ENCODE measurements around the gene IRX4.
"Not testable (repeated sequence)": the region's sequence is repeated elsewhere in the genome, so short reads cannot be mapped to it uniquely, and the experiment has no call there.

Gene IRX4

DNA sequence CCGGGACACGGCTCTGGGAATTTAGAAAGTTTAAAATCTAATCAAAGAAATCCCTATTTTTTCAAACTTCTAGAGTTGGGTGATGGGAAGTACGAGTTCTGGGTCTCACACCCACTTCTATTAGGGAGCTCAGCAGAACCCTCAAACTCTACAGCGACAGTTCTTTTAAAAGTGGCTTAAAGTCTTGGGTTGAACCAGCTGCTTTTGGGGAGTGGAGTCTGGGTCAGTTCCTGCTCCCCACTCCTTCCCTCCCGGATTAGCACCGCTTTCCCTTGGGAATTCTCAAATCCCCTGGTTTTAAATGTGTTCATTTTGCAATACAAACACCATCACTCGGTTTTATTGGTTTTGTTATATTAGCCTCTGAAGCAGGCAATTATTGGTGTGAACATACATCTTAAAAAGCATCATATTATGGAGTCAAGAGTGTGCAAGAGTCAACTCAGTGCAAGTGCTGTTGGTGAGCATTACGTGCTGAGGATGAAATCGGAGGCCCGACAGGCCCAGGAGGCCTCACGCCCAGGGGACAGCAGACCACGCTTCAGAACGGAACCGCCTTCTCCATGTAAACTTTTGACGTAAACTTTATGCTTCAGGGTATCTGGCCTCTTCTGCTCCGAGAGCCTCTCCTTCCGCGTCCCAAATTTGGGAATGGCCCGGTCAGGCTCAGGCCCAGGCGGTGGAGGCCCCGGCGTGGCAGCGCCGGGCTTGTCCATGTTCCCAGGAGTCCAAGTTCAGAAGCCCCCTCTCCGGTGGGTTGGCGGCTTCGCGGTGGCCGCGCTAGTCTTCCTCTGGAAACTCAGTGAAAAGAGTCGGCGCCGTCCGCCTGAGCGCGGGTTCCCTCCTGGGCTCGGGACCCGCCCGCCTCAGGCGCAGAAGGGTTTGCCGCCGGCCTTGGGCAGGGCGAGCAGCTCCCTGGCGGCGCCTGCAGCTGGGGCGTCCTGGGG lies 5.3 kb downstream of the IRX4 start:
- FAIRE-seq: no peak

DNA sequence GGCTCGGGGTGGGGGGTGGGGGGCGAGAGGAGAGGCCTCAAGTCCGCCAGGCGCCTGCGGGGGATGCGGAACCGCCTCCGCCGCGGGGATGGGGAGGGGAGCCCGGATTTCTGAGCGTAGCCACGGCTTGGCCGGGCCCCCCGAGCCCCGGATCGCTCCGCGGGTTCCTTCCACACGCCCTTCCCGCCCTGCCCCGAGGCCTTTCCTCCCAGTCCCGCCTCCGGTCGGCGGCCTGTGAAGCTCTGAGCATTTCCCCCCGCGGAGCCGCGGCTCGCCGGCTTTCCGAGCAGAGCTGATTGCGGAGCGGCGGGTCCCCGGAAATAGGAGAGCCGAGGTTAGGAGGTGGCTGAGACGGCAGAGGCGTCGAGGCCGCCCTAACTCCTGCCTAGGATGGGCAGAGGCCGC lies 6.1 kb downstream of the IRX4 start:
- FAIRE-seq: no peak

DNA sequence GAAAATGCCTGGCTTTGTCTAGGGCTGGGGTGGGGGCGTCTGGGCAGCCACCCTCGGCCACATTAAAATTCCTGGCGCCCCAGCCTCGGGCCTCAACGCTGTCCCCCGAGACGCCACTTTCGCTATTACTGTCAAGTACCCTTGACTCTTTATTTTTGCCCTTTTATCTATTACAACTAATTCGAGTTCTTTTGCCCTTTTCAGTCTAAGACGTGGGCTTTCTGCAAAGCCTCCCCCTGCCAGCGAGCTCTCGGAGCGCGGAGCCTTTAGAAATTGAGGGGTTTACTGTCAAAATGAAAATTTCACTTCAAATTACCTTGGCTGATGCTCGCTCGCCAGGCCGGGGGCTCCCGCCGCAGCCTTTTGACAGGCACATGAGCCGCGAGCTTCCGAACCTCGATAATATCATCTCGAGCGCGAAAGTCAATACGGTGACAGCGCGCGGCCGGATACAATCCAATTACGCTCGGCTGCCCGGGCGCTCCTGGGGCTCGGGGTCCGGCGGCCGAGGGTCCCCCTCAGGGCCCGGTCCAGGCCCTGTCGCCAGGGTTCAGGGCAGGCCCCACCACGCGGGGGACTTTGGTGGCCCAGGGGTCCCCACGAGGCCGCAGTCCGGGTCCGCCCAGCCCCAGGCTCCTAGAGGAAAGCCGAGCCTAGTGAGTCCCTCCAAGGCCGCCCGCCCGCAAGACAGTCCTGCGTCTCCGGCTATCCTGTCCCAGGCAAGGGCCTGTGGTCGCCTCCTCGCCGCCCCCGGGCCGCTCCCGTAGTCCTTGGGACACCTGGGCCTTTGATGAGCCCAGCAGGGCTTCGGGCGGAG lies 6.7 kb downstream of the IRX4 start:
- no peak for FAIRE-seq

DNA sequence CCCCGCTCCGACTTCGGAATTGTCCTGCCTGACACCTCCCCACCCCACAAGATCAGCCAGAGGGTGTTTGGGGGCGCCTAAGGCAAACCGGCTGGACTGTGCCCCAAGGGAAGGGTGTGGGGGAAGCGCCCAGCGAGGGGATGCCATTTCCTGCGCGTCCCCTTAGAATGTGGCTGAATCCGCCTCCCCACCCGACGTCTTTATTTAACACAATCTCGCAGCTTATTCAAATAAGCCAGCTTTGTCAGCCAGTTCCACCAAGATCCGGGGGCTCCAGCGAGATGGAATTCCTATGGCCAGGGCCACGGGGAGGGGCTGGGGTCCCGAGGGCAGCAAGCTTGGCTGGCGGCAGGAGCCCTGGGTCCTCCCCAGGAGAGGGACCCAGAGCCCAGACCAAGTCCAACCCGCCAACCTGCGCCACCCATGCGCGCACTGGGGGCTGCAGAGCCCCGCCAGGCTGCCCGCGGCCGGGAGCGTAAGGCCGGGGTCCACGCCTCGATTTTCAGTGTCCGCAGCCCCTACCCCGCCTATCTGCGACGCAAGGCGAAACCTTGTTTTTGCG lies 7.4 kb downstream of the IRX4 start:
- FAIRE-seq: no peak

DNA sequence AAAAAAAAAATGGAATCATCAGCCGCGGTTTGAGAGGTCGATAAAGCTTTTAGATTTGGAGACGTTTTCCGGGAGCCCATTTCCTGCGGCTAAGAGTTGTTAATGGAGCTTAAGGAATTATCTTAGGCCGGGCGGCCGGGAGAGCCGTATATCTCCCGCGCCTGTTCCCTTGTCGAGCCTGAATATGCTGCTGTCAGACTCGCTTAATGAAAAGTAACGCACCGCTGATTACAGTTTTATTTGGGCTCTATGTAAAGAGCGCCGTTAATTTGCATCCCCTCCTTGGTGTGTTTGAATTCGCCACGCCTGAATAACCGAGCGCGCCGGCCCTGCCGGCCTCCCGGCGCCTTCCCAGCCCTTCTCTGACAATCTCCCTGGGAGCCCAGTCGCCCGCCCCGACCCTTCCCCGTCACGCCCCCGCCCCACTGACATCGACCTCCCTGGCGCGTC lies 7.9 kb downstream of the IRX4 start:
- FAIRE-seq: no peak

DNA sequence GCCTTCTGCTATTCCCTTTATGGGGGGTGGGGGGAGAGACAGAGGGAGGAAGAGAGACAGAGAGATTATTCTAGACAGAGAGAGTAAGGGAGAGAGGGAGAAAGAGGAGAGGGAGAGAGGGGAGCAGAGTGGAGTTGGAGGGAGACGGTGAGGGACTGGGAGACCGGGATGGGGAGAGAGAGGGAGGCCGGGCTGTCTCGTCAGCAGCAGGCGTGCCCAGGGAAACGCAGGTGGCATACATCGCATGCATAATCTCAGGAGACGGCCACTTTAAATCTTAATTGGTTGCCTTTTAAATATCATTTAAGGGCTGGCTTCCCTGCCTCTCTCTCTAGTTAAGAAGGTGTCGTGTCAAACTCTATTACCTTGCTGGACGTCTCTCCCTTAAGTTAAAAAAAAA lies 8.4 kb downstream of the IRX4 start:
- no peak for FAIRE-seq

DNA sequence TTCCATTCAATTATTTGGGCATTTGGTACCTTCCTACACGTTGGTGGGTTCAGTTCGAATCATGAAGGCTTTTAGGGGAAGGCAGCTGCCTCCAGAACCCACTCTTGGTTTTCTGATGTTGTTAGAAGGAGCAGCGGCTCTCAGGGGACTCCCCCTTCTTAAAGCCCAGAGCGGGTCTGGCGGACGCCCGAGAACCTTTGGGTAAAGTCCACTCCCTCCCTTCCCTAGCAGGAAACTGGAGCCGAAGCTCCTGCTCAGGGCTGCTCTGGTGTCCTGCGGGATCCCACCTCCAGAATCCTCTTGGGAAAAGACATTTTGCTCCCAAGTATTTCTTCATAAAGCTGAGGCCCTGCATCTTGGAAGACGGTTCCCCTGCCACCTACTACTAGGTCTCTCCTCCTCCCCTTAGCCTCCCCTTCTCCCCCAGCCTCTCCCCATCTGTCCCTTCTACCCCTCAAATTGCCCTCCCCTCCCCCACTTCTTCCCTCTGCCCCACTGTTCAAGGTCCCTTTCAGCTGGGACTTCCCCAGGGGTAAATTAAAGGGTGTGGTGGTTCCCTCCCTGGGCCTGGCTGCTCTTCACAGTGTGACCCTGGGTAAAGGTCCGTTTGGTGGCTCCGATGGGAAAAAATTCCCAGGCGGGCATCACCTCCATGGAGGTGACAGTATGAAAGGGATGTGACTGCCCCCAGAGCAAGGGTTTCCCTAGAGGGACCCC lies 9.3 kb downstream of the IRX4 start:
- FAIRE-seq: no peak

DNA sequence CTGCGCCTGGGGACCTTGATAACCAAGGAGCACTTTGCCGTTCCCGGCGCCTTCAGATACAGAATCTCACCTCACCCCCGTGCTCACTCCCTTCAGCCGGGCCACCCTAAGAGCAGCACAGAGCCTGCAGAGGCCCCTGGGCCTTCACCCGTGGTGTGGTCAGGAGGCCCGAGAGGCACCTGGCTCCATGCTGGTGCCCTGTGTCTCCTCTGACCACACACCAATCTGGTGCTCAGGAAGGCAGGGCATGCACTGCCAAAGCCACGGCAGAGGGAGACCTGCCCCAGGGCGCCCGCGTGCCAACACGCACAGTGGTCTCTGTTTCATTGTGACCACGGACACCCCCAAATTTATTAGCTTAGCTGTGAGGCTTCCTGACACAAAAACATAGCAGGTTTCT lies 11.3 kb downstream of the IRX4 start:
- no peak for FAIRE-seq

DNA sequence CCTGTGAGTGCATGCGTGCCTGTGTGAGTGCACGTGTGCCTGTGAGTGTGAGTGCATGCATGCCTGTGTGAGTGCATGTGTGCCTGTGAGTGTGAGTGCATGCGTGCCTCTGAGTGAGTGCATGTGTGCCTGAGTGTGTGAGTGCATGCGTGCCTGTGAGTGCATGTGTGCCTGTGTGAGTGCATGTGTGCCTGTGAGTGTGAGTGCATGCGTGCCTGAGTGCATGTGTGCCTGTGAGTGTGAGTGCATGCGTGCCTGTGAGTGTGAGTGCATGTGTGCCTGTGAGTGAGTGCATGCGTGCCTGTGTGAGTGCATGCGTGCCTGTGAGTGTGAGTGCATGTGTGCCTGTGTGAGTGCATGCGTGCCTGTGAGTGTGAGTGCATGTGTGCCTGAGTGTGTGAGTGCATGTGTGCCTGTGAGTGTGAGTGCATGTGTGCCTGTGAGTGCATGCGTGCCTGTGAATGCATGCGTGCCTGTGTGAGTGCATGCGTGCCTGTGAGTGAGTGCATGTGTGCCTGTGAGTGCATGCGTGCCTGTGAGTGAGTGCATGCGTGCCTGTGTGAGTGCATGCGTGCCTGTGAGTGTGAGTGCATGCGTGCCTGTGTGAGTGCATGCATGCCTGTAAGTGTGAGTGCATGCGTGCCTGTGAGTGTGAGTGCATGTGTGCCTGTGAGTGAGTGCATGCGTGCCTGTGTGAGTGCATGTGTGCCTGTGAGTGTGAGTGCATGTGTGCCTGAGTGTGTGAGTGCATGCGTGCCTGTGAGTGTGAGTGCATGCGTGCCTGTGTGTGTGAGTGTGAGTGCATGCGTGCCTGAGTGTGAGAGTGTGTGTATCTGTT lies 12.1 kb downstream of the IRX4 start:
- FAIRE-seq: not testable (repeated sequence)

DNA sequence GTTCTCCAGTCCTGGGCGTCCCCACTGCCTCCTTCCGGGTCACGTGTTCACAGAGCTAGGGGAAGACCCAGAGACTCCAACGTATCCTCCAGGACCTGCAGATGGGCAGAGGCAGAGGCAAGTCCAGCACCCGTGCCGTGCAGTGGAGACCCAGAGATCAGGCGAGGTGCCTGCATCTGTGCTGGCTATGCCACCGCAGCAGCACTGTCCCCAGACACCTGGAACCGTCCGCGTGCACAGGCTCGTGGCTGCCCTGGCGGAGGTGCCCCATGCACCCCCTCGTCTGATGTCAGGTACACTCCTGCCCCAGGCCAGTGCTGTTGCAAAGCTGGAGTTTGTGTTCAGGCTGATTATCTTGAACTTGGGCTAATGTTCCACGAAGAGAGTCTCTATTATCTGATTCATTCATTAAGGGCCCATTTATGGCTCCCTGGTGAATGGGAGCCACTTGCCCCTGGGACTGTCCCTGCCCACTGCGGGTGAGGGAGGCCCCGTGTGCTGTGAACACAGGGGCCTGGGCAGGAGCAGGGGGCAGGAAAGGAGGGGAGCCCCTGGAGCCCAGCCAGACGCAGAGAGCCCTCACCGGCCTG lies 13.7 kb downstream of the IRX4 start:
- FAIRE-seq: no peak

DNA sequence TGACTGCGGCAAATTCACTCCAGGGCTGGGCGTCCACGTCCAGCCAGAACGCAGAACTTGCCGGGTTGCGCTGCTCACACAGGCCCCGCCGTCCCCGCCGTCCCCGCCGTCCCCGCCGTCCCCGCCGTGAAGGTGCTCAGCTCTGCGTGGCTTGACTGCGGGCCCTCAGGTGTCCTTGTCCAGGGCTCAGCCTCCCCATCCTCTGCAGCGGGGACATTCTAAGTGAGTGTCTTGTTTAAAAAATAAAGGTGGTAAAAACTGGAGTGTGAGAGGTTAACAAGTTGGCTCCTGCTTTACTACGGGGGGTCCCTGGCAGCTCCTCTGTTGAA lies 14.9 kb downstream of the IRX4 start:
- no peak for FAIRE-seq

DNA sequence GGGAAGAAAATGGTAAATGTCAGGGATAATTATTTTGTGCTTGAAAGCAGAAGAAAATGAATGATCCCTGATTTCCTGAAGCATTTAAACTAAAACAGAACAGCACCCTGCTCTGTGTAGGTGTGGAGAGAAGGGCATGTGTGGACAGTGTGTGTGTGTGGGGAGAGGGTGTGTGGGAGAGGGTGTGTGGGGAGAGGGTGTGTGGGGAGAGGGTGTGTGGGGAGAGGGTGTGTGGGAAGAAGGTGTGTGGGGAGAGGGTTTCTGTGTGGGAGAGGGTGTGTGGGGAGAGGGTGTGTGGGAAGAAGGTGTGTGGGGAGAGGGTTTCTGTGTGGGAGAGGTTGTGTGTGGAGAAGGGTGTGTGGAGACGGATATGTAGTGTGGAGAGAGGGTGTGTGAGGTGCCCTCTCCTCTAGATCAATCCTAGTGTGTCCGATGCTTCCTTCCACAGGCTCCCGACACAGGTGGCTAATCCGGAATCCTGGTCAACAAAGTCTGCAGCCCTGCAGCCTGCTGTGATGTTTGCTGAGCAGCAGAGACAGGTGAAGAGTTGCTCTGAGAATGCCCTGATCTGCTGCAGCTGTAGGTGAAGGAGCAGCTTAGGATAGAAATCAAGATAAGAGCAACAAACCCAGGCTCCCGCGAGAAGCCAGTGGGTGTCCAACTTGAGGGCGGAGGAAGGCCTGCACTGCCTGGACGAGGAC lies 15.5 kb downstream of the IRX4 start:
- FAIRE-seq: no peak

DNA sequence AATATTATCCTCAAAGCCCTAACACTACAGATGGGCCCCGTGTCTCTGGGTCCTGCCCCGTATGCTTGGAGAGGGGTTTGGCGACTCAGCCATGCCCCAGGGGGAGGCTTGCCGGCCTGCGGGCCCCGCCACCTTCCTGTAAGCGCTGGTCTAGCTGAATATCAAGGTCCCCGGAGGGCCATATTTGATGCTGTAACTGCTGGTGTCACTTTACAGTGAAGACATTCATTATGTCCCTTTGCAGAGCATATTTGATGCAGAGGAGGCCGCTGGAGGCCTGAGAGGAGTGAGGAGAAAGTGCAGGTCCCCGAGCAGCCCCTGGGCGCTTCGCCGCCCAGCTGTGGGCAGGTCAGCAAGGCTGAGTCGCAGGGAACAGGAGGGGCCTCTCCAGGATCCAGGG lies 16.8 kb downstream of the IRX4 start:
- FAIRE-seq: no peak

DNA sequence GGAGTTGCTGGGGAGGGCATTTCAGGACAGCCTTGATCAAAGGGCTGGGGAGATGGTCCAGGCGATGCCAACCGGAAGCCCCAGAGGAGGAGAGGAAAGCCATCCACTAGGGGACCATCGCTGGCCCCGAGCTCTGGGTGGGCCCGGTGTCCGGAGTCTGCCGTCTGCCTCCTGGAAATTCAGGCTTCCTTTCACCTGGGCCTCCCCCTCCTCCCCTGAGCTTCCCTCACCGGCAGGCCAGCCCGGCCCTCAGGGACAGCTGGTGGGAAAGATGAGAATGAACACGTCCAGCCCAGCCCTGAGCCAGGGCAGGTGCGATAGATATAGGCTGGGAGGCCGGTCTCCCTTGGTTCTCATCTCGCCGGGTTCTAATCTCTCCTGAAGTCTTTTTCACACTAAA lies 17.2 kb downstream of the IRX4 start:
- FAIRE-seq: no peak

DNA sequence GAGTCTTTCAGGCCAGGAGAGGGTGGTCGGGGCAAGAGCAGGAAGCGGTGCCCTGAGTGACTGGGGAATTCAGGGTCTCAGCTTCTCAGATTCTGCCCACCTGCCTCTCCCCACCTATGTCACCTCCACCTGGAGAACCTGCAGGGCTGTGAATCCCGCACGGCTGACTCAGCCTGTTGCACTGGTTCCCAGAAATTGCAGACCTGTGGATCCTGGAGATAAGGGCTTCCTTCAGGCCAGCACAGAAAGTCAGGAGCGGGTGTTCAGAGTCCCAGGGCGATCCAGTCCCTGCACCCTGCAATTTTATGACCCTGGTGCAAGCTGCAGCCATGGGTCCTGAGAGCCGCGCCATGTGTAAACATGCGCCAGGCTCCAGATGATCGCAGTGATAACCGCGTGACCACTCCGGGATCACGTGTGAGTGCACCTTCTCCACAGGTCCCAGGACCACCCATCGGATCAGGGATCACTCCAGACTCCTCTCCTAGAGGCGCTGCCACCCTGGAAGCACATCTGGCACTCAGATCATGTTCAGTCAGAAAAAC lies 17.8 kb downstream of the IRX4 start:
- FAIRE-seq: no peak

DNA sequence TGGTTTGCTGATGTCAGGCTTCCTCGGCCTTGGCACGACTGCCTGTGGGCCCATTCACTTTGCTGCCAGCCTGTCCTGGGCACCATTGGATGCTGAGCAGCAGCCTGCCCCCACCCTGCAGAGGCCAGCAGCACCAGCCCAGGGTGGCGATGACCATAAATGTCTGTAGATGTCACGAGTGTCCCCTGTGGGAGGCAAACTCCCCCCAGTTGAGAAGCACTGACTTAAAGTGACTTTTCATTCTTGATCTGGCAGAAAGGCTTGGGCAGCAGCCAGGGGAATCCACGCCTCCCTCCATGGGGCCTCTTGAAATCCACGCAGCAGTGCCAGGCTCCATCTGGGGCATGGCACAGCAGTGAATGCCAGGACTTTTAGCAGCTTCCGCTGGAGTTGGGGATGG lies 21.8 kb downstream of the IRX4 start:
- FAIRE-seq: no peak

DNA sequence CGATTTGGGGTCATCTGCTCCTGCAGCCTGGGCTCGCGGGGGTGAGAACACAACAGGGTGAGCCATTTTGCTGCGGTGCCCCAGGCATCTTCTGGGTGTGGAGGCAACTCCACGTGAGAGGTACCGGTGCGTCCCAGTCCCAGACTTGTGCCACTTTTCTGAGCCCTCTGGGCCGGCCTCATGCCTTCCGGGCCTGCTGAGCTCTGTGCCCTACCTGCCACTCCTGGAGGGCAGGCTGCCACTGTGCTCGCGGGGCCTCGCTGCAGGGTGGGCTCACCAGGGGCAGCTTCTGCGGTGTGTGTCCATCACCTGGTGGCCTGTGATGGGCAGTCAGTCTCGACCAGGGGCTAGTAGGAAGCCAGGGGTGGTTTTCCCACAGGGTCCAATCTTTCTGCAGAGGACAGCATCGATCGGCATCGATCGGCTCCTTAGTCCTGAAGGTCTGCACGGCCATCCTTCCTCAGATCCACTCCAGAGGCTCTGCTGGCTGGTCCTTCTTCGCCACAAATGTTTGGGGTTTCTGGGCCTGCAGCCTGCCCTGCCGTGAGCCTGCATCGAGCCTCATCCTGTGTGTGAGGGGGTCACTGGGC lies 22.6 kb downstream of the IRX4 start:
- FAIRE-seq: no peak

DNA sequence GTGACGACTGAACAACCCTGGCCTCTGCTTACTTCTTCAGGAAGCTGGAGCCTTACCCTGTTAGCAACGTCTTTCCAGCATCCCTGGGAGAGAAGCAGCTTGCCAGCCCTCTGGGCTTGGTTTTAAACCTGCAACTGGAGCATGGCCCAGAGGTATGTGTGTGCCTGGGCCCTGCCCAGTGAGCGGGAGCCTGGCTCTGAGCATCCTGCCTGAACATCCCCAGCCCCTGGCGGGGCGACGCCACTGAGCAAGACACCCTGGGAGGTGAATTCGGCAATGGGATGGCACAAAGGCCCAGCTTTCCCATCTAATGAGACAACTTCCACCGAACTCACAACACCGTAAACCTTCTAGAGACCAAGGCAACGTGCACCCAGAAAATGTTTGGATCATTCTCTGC lies 23.6 kb downstream of the IRX4 start:
- FAIRE-seq: no peak

DNA sequence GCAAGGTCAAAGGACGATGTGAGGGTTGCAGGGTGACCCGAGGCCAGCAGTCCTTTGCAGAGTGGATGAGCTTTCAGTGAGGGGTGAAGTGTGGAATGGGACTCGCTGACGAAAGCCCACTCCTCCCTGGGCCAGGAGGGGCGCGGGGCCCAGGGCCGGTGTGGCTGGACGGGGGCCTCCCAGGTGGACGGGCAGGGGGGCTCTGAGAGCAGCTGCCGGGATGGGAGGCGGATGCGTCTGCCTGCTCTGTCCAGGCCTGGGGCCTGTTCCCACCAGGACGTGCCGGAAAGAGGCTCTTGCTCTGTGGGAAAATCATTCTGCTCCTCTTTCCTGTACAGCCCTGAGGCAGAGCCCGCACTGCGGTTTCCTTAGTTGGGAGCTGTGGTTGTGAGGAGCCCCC lies 24.3 kb downstream of the IRX4 start:
- no peak for FAIRE-seq

DNA sequence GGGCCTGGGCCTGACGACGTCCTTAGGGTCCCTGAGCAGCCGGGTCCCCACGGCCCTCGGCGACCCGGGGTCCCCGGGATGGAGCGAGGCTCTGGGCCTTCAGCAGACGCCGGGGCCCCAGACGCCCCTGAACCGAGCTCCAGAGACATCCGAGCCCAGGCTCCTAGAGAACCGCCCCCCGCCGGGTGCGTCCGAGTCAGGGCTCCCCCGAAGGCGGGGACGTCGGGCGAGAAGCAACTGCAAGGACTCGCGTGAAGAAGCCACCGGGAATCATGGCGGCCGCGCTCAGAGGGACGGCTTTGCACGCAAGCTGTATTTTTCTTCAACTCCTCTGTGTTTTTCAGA lies 25.5 kb downstream of the IRX4 start:
- no peak for FAIRE-seq
